Astrocyte (in vitro differentiated cells and primary cell): ENCODE data around the gene PPP1R37. TPM values are rescaled to one million over a fixed set of nuclear protein-coding genes. Genes with fewer than 3 reads are reported as not detected.

Experiments used
- DNase-seq: peaks from one replicate; pipeline ENCODE4 v3.0.0-alpha.2; 2010; ENCODE audit warnings: low read depth
- FAIRE-seq: peaks from 2 replicates; lab custom pipeline; 2011; peaks lifted over from hg19 to GRCh38; lab: Jason Lieb, UNC
- H2AFZ ChIP-seq: 2 replicates; pipeline ENCODE4 v1.6.0; 2012; ENCODE audit warnings: low read depth, low read length, inconsistent platforms
- H3K27ac ChIP-seq: 2 replicates; pipeline ENCODE4 v1.5.1; 2011; ENCODE audit warnings: low read depth, low read length, inconsistent platforms
- H3K27me3 ChIP-seq: 2 replicates; pipeline ENCODE4 v1.6.0; 2011; ENCODE audit warnings: low read length, inconsistent platforms; ENCODE audit not compliant: insufficient read depth
- H3K36me3 ChIP-seq: 2 replicates; pipeline ENCODE4 v1.5.1; 2011; ENCODE audit warnings: low read length, inconsistent platforms; ENCODE audit not compliant: insufficient read depth
- H3K4me1 ChIP-seq: 2 replicates; pipeline ENCODE4 v1.5.1; 2011; ENCODE audit warnings: low read length, inconsistent platforms; ENCODE audit not compliant: insufficient read depth
- H3K4me2 ChIP-seq: 2 replicates; pipeline ENCODE4 v1.6.0; 2012; ENCODE audit warnings: low read length, inconsistent platforms
- H3K4me3 ChIP-seq: 2 replicates; pipeline ENCODE4 v1.5.1; 2011; ENCODE audit warnings: low read depth, mild to moderate bottlenecking, low read length, inconsistent platforms; ENCODE audit not compliant: insufficient read depth
- H3K79me2 ChIP-seq: 2 replicates; pipeline ENCODE4 v1.6.0; 2012; ENCODE audit warnings: mild to moderate bottlenecking, low read length, inconsistent platforms; ENCODE audit not compliant: insufficient read depth
- H3K9ac ChIP-seq: 2 replicates; pipeline ENCODE4 v1.6.0; 2012; ENCODE audit warnings: mild to moderate bottlenecking, low read length, inconsistent platforms
- H3K9me3 ChIP-seq: 2 replicates; pipeline ENCODE4 v1.5.1; 2012; ENCODE audit warnings: low read depth, mild to moderate bottlenecking, low read length, inconsistent platforms; ENCODE audit not compliant: insufficient read depth
- H4K20me1 ChIP-seq: 2 replicates; pipeline ENCODE4 v1.6.0; 2012; ENCODE audit warnings: low read length, inconsistent platforms; ENCODE audit not compliant: insufficient read depth
- H3K27ac Mint-ChIP-seq: one replicate; pipeline ENCODE4 v1.8.0; 2021; ENCODE audit warnings: mild to moderate bottlenecking, mixed read lengths; ENCODE audit not compliant: unreplicated experiment
- H3K27me3 Mint-ChIP-seq: one replicate; pipeline ENCODE4 v1.8.0; 2021; ENCODE audit warnings: low read depth, mixed read lengths; ENCODE audit not compliant: unreplicated experiment
- H3K36me3 Mint-ChIP-seq: one replicate; pipeline ENCODE4 v1.8.0; 2021; ENCODE audit warnings: low read depth, mixed read lengths; ENCODE audit not compliant: unreplicated experiment
- H3K4me1 Mint-ChIP-seq: one replicate; pipeline ENCODE4 v1.8.0; 2021; ENCODE audit warnings: low read depth, mixed read lengths; ENCODE audit not compliant: unreplicated experiment
- H3K4me3 Mint-ChIP-seq: one replicate; pipeline ENCODE4 v1.8.0; 2021; ENCODE audit warnings: mild to moderate bottlenecking, moderate library complexity, mixed read lengths; ENCODE audit not compliant: unreplicated experiment
- H3K9me3 Mint-ChIP-seq: one replicate; pipeline ENCODE4 v1.8.0; 2021; ENCODE audit warnings: mild to moderate bottlenecking, mixed read lengths; ENCODE audit not compliant: unreplicated experiment
- EZH2 ChIP-seq: IDR thresholded peaks from 2 replicates; pipeline ENCODE4 v1.6.1; 2012; ENCODE audit warnings: mild to moderate bottlenecking, low read length, inconsistent platforms; ENCODE audit not compliant: insufficient read depth
- total RNA-seq: library from RNA; stranded (reverse); gene quantifications from 2 replicates; pipeline ENCODE4 v1.2.1, GENCODE V29; 2021
- TF ChIP-seq, protein P1 (sequence below): IDR thresholded peaks from 2 replicates; pipeline ENCODE4 v1.5.1; 2011; ENCODE audit warnings: low read depth, mild to moderate bottlenecking, inconsistent platforms, low read length, moderate library complexity; ENCODE audit not compliant: insufficient read depth

The PPP1R37 gene
- total RNA-seq, 1 donor from 2014 or later: 29.1 TPM

DNA sequence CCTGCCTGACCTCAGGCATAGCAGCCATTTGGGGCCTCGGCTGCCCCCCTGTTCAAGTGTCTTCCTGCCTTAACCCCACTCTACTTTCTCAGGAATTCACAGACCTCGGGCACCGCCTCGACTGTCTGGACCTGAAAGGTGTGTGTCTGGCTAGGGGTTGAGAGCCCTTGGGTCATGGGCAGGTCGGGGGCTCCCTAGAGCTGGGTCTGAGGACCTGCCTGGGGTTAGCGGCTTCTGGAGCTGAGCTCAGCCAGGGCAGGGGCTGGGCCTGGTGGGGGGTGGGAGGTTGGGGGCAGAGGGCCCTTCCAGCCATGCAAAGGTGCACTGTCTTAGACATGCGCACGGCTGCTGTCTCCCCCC lies 47.1 kb downstream of the PPP1R37 start:
- Mint-ChIP-seq H3K27ac (no peak overlapping the region), H3K27me3 (no peaks in the 10 kb centered on the region), H3K9me3 (no peaks in the 10 kb centered on the region), H3K4me1 (peaks cover 17% of the 10 kb centered on the region), H3K36me3 (peaks cover 4% of the 10 kb centered on the region), H3K4me3 (no peak overlapping the region)
- H3K4me2 ChIP-seq: no peak overlapping the region
- no peak overlapping the region for H3K4me3 ChIP-seq
- H3K27ac ChIP-seq: no peak overlapping the region
- no peaks in the 10 kb centered on the region for H3K9me3 ChIP-seq
- H3K9ac ChIP-seq: no peak overlapping the region
- H3K27me3 ChIP-seq: no peaks in the 10 kb centered on the region
- TF ChIP-seq, protein P1, sequence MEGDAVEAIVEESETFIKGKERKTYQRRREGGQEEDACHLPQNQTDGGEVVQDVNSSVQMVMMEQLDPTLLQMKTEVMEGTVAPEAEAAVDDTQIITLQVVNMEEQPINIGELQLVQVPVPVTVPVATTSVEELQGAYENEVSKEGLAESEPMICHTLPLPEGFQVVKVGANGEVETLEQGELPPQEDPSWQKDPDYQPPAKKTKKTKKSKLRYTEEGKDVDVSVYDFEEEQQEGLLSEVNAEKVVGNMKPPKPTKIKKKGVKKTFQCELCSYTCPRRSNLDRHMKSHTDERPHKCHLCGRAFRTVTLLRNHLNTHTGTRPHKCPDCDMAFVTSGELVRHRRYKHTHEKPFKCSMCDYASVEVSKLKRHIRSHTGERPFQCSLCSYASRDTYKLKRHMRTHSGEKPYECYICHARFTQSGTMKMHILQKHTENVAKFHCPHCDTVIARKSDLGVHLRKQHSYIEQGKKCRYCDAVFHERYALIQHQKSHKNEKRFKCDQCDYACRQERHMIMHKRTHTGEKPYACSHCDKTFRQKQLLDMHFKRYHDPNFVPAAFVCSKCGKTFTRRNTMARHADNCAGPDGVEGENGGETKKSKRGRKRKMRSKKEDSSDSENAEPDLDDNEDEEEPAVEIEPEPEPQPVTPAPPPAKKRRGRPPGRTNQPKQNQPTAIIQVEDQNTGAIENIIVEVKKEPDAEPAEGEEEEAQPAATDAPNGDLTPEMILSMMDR: no peak
- TF ChIP-seq EZH2: no peak
- peaks cover 31% of the 10 kb centered on the region for H3K79me2 ChIP-seq
- FAIRE-seq (no peak), DNase-seq (no peak)
- no peak overlapping the region for H2AFZ ChIP-seq
- H3K4me1 ChIP-seq: no peaks in the 10 kb centered on the region
- H3K36me3 ChIP-seq: peaks cover 3% of the 10 kb centered on the region
- H4K20me1 ChIP-seq: peaks cover 47% of the 10 kb centered on the region

- no peak for FAIRE-seq
- H3K36me3 ChIP-seq: peaks cover 3% of the 10 kb centered on the region
- TF ChIP-seq, protein P1: no peak
- no peak for TF ChIP-seq EZH2
Observed at GRCh38 chr19:45140533-45140932, 47.6 kb downstream of the PPP1R37 start.

GRCh38 chr19:45141203-45141900 lies 48.4 kb downstream of the PPP1R37 start:
- no peaks in the 10 kb centered on the region for H3K9me3 ChIP-seq
- peaks cover 22% of the 10 kb centered on the region for H3K79me2 ChIP-seq
- H3K27me3 ChIP-seq: no peaks in the 10 kb centered on the region
- H3K27ac Mint-ChIP-seq: no peak overlapping the region
- no peak overlapping the region for H3K27ac ChIP-seq
- no peak for DNase-seq
- no peak overlapping the region for H3K4me3 ChIP-seq
- peaks cover 36% of the 10 kb centered on the region for H4K20me1 ChIP-seq
- FAIRE-seq: no peak
- no peak overlapping the region for H2AFZ ChIP-seq
- no peak for TF ChIP-seq EZH2
- TF ChIP-seq, protein P1: no peak
- H3K4me1 ChIP-seq: no peaks in the 10 kb centered on the region
- H3K9ac ChIP-seq: no peak overlapping the region
- H3K36me3 Mint-ChIP-seq: peaks cover 7% of the 10 kb centered on the region
- no peak overlapping the region for H3K4me3 Mint-ChIP-seq
- H3K4me2 ChIP-seq: no peak overlapping the region
- H3K9me3 Mint-ChIP-seq: no peaks in the 10 kb centered on the region
- H3K36me3 ChIP-seq: peaks cover 3% of the 10 kb centered on the region
- H3K4me1 Mint-ChIP-seq: peaks cover 12% of the 10 kb centered on the region
- H3K27me3 Mint-ChIP-seq: no peaks in the 10 kb centered on the region

More at GRCh38 chr19:45140533-45140932, 47.6 kb downstream of the PPP1R37 start:
- DNase-seq: no peak
- H3K27me3 ChIP-seq: no peaks in the 10 kb centered on the region
- no peaks in the 10 kb centered on the region for H3K9me3 ChIP-seq
- H3K4me1 Mint-ChIP-seq: peaks cover 17% of the 10 kb centered on the region
- H3K27ac ChIP-seq: no peak overlapping the region
- H3K9me3 Mint-ChIP-seq: no peaks in the 10 kb centered on the region
- no peak overlapping the region for H3K4me3 Mint-ChIP-seq
- H3K4me2 ChIP-seq: no peak overlapping the region
- no peak overlapping the region for H3K9ac ChIP-seq
- no peaks in the 10 kb centered on the region for H3K27me3 Mint-ChIP-seq
- H3K27ac Mint-ChIP-seq: peak overlapping the region; percentile 66
- peaks cover 4% of the 10 kb centered on the region for H3K36me3 Mint-ChIP-seq
- H3K79me2 ChIP-seq: peaks cover 27% of the 10 kb centered on the region
- H4K20me1 ChIP-seq: peaks cover 43% of the 10 kb centered on the region
- no peak overlapping the region for H3K4me3 ChIP-seq
- no peak overlapping the region for H2AFZ ChIP-seq
- H3K4me1 ChIP-seq: no peaks in the 10 kb centered on the region
